AG04450 (cell line): Measurements from ENCODE around the gene SLC28A2. TPM values are rescaled to one million over a fixed set of nuclear protein-coding genes. Genes with fewer than 3 reads are reported as not detected.
A peak's percentile ranks its signal among the peaks of the same experiment; 100 is the strongest.
"Not testable (repeated sequence)": the region's sequence is repeated elsewhere in the genome, so short reads cannot be mapped to it uniquely, and the experiment has no call there.

Experiments
- CTCF ChIA-PET: fragments of 300-600, 350-600 bp; formaldehyde crosslinking; extraction: SDS; loops from one replicate; lab custom pipeline; 2022; ENCODE audit warnings: antibody characterized with exemption, inconsistent platforms; lab: Charles Lee
- POLR2A ChIA-PET: fragments of 350-600 bp; formaldehyde crosslinking; extraction: SDS; loops from one replicate; lab custom pipeline; 2021; ENCODE audit warnings: antibody characterized with exemption, inconsistent platforms; lab: Yijun Ruan, JAX
- DNase-seq: peaks from one replicate; pipeline ENCODE4 v3.0.0-alpha.2; 2011; ENCODE audit warnings: low read depth, low spot score
- H3K27ac ChIP-seq: one replicate; pipeline ENCODE4 v1.5.1; 2012; ENCODE audit warnings: low read depth, low read length, control low read depth
- H3K27me3 ChIP-seq: one replicate; pipeline ENCODE4 v1.6.0; 2012; ENCODE audit warnings: low read length; ENCODE audit not compliant: control insufficient read depth, insufficient read depth
- H3K4me3 ChIP-seq: 2 replicates; pipeline ENCODE4 v1.5.1; 2011; ENCODE audit warnings: mild to moderate bottlenecking, low read depth, low read length, control low read depth
- H3K9me3 ChIP-seq: 2 replicates; pipeline ENCODE4 v1.5.1; 2012; ENCODE audit warnings: low read length; ENCODE audit not compliant: control insufficient read depth, insufficient read depth
- CTCF ChIP-seq: IDR thresholded peaks from 2 replicates; pipeline ENCODE4 v1.5.1; 2011; ENCODE audit warnings: low read depth, low read length, control low read depth, inconsistent platforms
- polyA plus RNA-seq: library from polyadenylated mRNA; depleted of rRNA; stranded (reverse); fragments of >200 nt; gene quantifications from 2 replicates; pipeline ENCODE4 v1.2.3, GENCODE V29; 2011

The SLC28A2 gene
- polyA plus RNA-seq, 1 experiment: not detected

- ChIA-PET POLR2A (no interaction called here), CTCF (interaction anchor here (1.0 kb wide), 1 partner anchor 11 kb away, joined by 3 read pairs; no protein-coding TSS in a partner anchor)
- Histone ChIP-seq H3K27me3 (no peaks in the 10 kb centered on the region), H3K4me3 (no peak overlapping the region), H3K27ac (no peak overlapping the region), H3K9me3 (no peaks in the 10 kb centered on the region)
- no peak for DNase-seq
- TF ChIP-seq CTCF: no peak
These were observed 35.4 kb downstream of the SLC28A2 start for GRCh38 chr15:45287390-45287956.

- ChIA-PET POLR2A (no interaction called here), CTCF (interaction anchor here (1.8 kb wide), 1 partner anchor 83 kb away, joined by 5 read pairs; no protein-coding TSS in a partner anchor)
- Histone ChIP-seq H3K27me3 (no peaks in the 10 kb centered on the region), H3K4me3 (no peak overlapping the region), H3K9me3 (no peaks in the 10 kb centered on the region), H3K27ac (peak overlapping the region; percentile 2)
- DNase-seq: no peak
- no peak for TF ChIP-seq CTCF
These were observed 36.9 kb downstream of the SLC28A2 start for GRCh38 chr15:45288947-45289346.

GRCh38 chr15:45291822-45292582, 40.0 kb downstream of the SLC28A2 start:
- no peak for DNase-seq
- POLR2A ChIA-PET: no interaction called here
- Histone ChIP-seq H3K27ac (no peak overlapping the region), H3K9me3 (no peaks in the 10 kb centered on the region), H3K27me3 (no peaks in the 10 kb centered on the region), H3K4me3 (no peak overlapping the region)
- CTCF ChIA-PET: interaction anchor here (0.7 kb wide), 1 partner anchor 138 kb away, joined by 3 read pairs; no protein-coding TSS in a partner anchor
- no peak for TF ChIP-seq CTCF

GRCh38 chr15:45293326-45293725, 41.3 kb downstream of the SLC28A2 start:
- H3K4me3 ChIP-seq, H3K9me3 ChIP-seq, POLR2A ChIA-PET, H3K27ac ChIP-seq, DNase-seq, H3K27me3 ChIP-seq, CTCF ChIA-PET: not testable (repeated sequence)

GRCh38 chr15:45298964-45299378, 46.9 kb downstream of the SLC28A2 start:
- CTCF ChIA-PET: interaction anchor here (1.2 kb wide), 1 partner anchor 159 kb away, joined by 3 read pairs; no protein-coding TSS in a partner anchor
- H3K27me3 ChIP-seq, DNase-seq, H3K27ac ChIP-seq, POLR2A ChIA-PET, H3K4me3 ChIP-seq, H3K9me3 ChIP-seq: not testable (repeated sequence)

GRCh38 chr15:45304711-45305110, 52.7 kb downstream of the SLC28A2 start:
- Histone ChIP-seq H3K9me3 (no peaks in the 10 kb centered on the region), H3K4me3 (no peak overlapping the region), H3K27me3 (no peaks in the 10 kb centered on the region), H3K27ac (no peak overlapping the region)
- POLR2A ChIA-PET: no interaction called here
- CTCF ChIA-PET: interaction anchor here (1.2 kb wide), 1 partner anchor 94 kb away, joined by 4 read pairs; no protein-coding TSS in a partner anchor
- DNase-seq: no peak
- no peak for TF ChIP-seq CTCF
